ENCODE data around the gene TTLL7.

TTLL7 gene

GRCh38 chr1:83860490-83861221, 138.3 kb downstream of the TTLL7 start:
- DNase-seq: peak; percentile 71

GRCh38 chr1:83857716-83858115, 141.2 kb downstream of the TTLL7 start:
- DNase-seq: no peak

- no peak for DNase-seq
Observed at GRCh38 chr1:83857103-83857502, 141.8 kb downstream of the TTLL7 start.

GRCh38 chr1:83856381-83856780, 142.6 kb downstream of the TTLL7 start:
- DNase-seq: no peak

- DNase-seq: no peak
Observed at GRCh38 chr1:83854456-83854855, 144.5 kb downstream of the TTLL7 start.

DNA sequence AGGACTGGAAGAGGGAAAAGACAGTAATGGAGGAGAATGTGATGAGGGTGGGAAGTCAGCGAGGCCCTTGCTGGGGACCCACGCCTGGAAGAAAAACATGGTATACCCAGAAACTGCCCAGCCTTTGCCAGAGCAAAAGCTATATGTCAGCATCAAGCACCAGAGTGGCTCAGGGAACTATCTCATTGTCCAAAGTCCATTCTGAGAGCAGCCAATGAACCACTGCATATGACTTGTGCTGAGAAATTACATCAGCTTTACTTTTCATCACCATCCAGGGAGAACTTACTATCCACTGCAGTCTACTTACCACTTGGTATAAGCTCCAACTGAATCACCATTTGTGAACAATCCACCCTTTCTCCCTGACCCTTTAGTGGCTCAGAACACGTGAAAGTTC, 148.1 kb downstream of the TTLL7 start:
- no peak for DNase-seq

DNA sequence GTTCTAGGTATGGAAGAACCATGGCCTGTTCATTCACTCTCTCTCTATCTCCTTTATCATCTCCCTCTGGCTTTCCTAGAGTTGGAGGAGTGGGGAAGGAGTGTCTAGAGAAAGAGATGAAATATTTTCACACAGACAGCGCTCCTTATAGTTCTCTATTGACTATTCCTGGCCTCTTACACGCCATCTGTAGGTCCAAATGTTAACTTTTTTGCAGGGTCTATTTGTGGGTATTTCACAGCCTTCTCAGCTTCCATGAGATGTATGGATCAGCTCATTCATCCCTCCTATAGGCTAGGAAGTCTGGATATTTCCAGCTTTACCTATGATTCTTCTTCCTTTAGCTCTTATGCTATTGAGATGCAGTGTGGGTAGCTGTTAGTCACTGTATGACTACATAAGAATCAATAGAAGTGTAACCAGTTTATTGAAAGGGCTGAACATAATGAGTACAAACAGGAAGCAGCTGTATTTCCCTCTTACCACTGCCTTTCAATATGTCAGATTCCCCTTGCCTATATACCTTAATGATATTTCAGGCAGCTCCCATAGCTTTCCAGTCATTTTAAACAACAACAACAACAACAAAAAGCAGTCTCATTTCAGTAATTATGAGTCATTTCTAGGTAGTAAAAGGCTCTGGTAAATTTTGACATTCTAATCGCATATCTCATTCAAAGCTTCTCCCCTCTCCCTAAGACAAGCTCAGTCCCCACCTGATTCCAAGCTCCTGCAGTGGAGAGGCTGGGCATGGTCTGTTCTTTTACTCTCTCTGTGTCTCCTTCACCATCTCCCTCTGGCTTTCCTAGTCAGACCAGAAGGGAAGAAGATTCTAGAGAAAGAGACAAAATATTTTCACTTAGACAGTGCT, 149.5 kb downstream of the TTLL7 start:
- DNase-seq: no peak

DNA sequence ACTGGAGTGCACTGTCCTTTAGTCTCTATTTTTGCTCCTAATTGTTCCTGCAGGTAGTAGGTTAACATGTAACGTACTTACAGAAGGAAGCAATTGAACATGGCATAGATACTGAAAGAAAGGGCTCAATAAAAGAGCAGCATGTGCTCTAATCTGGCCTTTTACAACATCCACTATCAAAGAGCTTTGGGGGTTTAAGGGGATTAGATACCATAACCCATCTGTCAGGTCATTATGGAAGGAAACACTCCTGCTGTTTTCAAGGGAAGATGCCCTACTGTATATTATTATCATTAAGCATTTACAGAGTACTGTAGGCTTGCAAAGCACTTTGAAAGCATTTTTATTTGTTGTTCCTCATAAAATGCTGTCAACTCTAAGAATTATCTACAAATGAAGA, 152.8 kb downstream of the TTLL7 start:
- no peak for DNase-seq

- no peak for DNase-seq
Observed at GRCh38 chr1:83845437-83846071, 153.4 kb downstream of the TTLL7 start.

DNA sequence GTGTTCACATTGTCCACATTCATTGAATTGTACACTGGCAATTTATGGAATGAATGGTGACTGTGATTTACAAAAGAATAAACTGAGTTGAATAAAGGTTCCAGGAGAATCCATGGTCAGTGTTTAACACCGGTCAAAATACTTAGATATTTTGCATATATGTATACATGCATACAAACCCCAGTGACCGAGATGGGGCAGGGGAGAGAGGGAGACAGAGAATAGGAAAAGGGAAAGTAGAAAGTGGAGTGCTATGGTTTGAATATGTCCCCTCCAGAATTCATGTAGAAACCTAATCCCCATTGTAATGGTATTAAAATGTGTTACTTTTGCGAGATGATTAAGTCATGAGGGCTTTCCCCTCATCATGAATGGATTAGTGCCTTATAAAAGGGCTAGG, 154.4 kb downstream of the TTLL7 start:
- no peak for DNase-seq

DNA sequence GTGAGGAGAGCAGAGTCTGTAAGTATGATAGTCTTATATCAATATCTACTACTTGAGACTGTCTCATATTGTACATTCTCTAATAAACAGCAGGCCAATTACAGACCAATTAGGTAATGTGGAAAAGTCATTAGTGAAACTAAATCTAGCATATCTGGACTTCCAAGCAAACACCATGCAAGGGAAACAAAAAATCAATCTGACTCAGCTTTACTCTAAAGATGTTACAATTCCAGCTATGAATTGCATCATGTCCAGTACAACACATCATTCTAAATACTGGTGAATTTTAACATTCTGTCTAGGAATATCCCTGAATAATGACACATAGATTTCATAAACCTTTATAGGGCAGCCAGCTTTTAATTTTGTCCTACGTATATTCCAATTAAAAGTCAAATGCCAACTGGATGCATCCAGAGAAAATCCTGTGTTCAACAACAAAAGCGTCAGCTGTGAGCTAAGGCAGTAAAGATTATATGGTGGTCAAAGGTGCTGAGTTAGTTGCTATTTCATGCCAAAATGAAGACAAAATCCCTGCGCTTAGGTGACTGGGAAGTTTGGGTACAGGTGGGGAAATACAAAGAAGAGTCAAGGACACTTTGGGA, 159.3 kb downstream of the TTLL7 start:
- no peak for DNase-seq

- DNase-seq: no peak
Observed at GRCh38 chr1:83838573-83838972, 160.4 kb downstream of the TTLL7 start.

- no peak for DNase-seq
Observed at GRCh38 chr1:83836543-83836942, 162.4 kb downstream of the TTLL7 start.

DNA sequence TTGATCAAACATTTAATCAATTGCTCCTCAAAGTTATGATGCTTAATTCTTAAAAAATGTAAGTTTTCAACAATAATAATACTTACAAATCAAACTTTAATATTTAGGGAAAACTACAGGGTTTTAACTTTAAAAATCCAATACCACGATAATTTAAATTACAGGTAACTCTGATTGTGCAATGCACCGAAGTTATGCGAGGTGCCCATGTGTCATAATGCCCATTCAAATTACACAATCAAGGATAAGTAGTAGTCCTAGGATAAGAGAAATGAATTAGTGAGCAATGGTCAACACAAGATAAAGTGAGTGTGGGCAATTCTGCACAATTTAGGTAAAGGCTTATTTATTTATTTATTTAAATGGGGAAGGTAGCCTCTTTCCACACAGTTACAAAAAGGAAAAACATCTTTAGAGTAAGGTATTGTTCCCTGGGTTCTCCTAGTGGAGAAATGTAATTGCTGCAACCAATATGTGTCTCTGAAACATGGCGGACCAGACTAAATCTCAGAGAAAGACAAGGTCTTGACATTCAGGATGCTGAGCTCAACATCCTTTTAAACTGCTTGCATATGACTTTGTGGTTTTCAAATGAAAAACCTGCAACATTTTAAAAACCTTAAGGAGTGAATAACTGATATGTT, 164.2 kb downstream of the TTLL7 start:
- no peak for DNase-seq

DNA sequence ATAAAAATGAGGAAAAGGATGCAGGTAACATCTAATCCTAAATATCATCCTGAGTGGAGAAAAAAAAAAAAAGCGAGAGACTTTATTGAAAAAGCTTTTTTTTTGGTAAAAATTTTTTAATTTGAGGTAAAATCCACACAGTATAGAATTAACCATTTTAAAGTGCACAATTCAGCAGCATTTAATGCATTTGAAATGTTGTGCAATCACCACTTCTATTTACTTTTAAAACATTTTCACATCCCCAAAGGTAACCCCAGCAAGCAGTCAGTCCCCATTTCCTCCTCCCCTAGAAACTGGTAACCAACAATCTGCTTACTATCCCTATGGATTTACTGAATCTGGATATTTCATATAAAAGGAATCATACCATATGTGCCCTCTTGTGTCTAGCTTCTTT, 166.7 kb downstream of the TTLL7 start:
- DNase-seq: no peak

- DNase-seq: no peak
Observed at GRCh38 chr1:83829106-83829505, 169.8 kb downstream of the TTLL7 start.

DNA sequence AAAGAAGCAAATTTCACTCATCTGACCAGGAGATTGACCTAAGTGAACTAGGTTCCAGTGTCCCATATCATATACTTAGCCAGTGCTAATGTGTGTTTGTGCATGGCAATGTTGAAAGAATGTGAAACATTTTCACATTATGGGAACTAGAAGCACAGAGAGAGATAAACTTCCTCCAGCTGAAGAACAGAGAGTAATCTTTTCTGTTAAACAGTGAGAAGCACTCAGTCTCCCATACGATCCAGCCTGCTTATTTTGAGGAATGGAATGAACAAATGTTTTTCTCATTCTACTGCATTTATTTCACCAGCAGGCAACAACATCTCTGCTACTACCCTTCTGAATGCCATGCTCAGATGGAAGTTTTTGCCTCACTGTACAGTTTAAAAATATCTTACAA, 170.5 kb downstream of the TTLL7 start:
- no peak for DNase-seq

GRCh38 chr1:83827741-83828140, 171.2 kb downstream of the TTLL7 start:
- no peak for DNase-seq

DNA sequence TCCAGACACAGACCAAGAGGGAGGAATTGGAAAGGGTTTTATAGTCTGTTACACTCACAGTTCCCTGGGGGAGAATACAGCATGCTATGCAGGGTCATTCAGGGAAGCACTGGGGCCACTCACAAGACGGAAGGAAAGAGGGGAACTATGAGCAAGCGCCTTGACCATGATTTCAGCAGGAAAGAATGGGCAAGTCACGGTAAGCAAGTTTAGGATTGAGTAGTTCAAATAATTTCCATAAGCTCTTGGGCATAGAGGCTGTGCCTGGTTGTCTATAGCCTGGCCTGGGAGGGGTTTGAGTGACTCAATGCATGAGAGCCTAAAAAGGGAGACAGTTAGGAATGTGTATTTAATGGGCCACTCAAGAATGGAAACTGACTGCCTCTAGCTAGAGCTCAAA, 176.7 kb downstream of the TTLL7 start:
- DNase-seq: no peak

GRCh38 chr1:83819436-83819835, 179.5 kb downstream of the TTLL7 start:
- DNase-seq: no peak

GRCh38 chr1:83818916-83819315, 180.0 kb downstream of the TTLL7 start:
- peak; percentile 6 for DNase-seq

- DNase-seq: no peak
Observed at GRCh38 chr1:83816836-83817235, 182.1 kb downstream of the TTLL7 start.

- no peak for DNase-seq
Observed at GRCh38 chr1:83815330-83815729, 183.6 kb downstream of the TTLL7 start.

Data from CD4-positive, alpha-beta T cell treated with Interleukin-10 for 1 hour (primary cell).